SK-N-SH (cell line): ENCODE results near the gene TASOR2. TPM values are rescaled to one million over a fixed set of nuclear protein-coding genes. Genes with fewer than 3 reads are reported as not detected.
A peak's percentile ranks its signal among the peaks of the same experiment; 100 is the strongest.

Source experiments
- CTCF ChIA-PET: fragments of 300-600, 350-600 bp; formaldehyde crosslinking; extraction: SDS; loops from one replicate; lab custom pipeline; 2021; lab: Yijun Ruan, JAX
- POLR2A ChIA-PET: fragments of 350-600 bp; sonication (Branson Sonifier 250); formaldehyde crosslinking; extraction: SDS; loops from one replicate; lab custom pipeline; 2020; ENCODE audit warnings: antibody characterized with exemption, inconsistent platforms; lab: Yijun Ruan, JAX
- DNase-seq: peaks from one replicate; pipeline ENCODE4 v3.0.0; 2012
- H2AFZ ChIP-seq: fragments of 200-600 bp; sonication (generic); 2 replicates; pipeline ENCODE4 v1.8.1; 2016; ENCODE audit warnings: antibody characterized with exemption, mild to moderate bottlenecking, low read depth
- H3F3A ChIP-seq: fragments of 200-600 bp; sonication (generic); replicated peaks from 2 replicates; pipeline ENCODE3; 2016; ENCODE audit warnings: antibody characterized with exemption, mild to moderate bottlenecking; ENCODE audit not compliant: insufficient read depth
- H3K27ac ChIP-seq, 2 experiments: fragments of 200-500 bp in 1 of 2; fragments of 200-600 bp in 1 of 2; sonication (Bioruptor generic) in 1 of 2; sonication (generic), shearing (Covaris generic) in 1 of 2; 2 replicates each; pipeline versions ENCODE4 v1.5.1 to v1.6.1; 2014 to 2016; ENCODE audit warnings: low read depth in 2 of 2, inconsistent platforms in 1 of 2, low read length in 1 of 2, mild to moderate bottlenecking in 1 of 2, mixed read lengths in 1 of 2
- H3K27me3 ChIP-seq: fragments of 200-600 bp; sonication (generic), shearing (Covaris generic); 2 replicates; pipeline ENCODE4 v1.6.1; 2016; ENCODE audit warnings: mixed run types; ENCODE audit not compliant: insufficient read depth
- H3K36me3 ChIP-seq, 2 experiments: fragments of 200-500 bp in 1 of 2; fragments of 200-600 bp in 1 of 2; sonication (Bioruptor generic) in 1 of 2; sonication (generic) in 1 of 2; replicated peaks in 1 of 2; 2 replicates each; pipeline versions ENCODE3 to v1.5.1; 2014 to 2016; ENCODE audit warnings: low read length in 1 of 2, mild to moderate bottlenecking in 1 of 2; ENCODE audit not compliant: insufficient read depth in 2 of 2, control insufficient read depth in 1 of 2
- H3K4me1 ChIP-seq, 2 experiments: fragments of 200-500 bp in 1 of 2; fragments of 200-600 bp in 1 of 2; sonication (Bioruptor generic) in 1 of 2; sonication (generic), shearing (Covaris generic) in 1 of 2; 2 replicates each; pipeline versions ENCODE4 v1.5.1 to v1.6.1; 2014 to 2016; ENCODE audit warnings: low read depth in 1 of 2, low read length in 1 of 2, mixed run types in 1 of 2; ENCODE audit not compliant: insufficient read depth in 2 of 2, control insufficient read depth in 1 of 2
- H3K4me2 ChIP-seq: fragments of 200-600 bp; sonication (generic), shearing (Covaris generic); 2 replicates; pipeline ENCODE4 v1.6.1; 2017; ENCODE audit warnings: mixed run types
- H3K4me3 ChIP-seq, 2 experiments: fragments of 200-500 bp in 1 of 2; fragments of 200-600 bp in 1 of 2; sonication (Bioruptor generic) in 1 of 2; sonication (generic), shearing (Covaris generic) in 1 of 2; 2 replicates each; pipeline versions ENCODE4 v1.5.1 to v1.8.1; 2014 to 2016; ENCODE audit warnings: low read depth in 2 of 2, inconsistent platforms in 1 of 2, low read length in 1 of 2, mild to moderate bottlenecking in 1 of 2, mixed read lengths in 1 of 2, moderate library complexity in 1 of 2
- H3K79me2 ChIP-seq: fragments of 200-600 bp; sonication (generic); 2 replicates; pipeline ENCODE4 v1.8.1; 2017; ENCODE audit warnings: mild to moderate bottlenecking; ENCODE audit not compliant: insufficient read depth
- H3K9ac ChIP-seq: fragments of 200-600 bp; sonication (generic); 2 replicates; pipeline ENCODE4 v1.6.1; 2017; ENCODE audit warnings: mixed run types
- H3K9me2 ChIP-seq: fragments of 200-600 bp; sonication (generic); 2 replicates; pipeline ENCODE4 v1.6.1; 2017; ENCODE audit warnings: mixed run types
- H3K9me3 ChIP-seq: fragments of 200-600 bp; sonication (generic); 2 replicates; pipeline ENCODE4 v1.6.1; 2017; ENCODE audit warnings: mixed run types, mild to moderate bottlenecking, moderate library complexity
- H4K20me1 ChIP-seq: fragments of 200-600 bp; sonication (generic); 2 replicates; pipeline ENCODE4 v1.6.1; 2017; ENCODE audit warnings: mild to moderate bottlenecking, mixed run types; ENCODE audit not compliant: insufficient read depth
- CHD2 ChIP-seq: fragments of 150-350 bp; IDR thresholded peaks from 2 replicates; pipeline ENCODE4 v1.6.1; 2018; ENCODE audit warnings: low read length; ENCODE audit not compliant: partially characterized antibody
- CTCF ChIP-seq: fragments of 200-600 bp; sonication (generic); IDR thresholded peaks from 2 replicates; pipeline ENCODE4 v1.6.1; 2017; ENCODE audit warnings: antibody characterized with exemption, mild to moderate bottlenecking, moderate library complexity
- EP300 ChIP-seq, 2 experiments: IDR thresholded peaks; 2 replicates each; pipeline versions ENCODE4 v1.4.0 to v1.6.1; 2012; ENCODE audit warnings: borderline replicate concordance in 1 of 2, low read depth in 1 of 2, low read length in 1 of 2
- FOXJ3 ChIP-seq: sonication (generic); formaldehyde crosslinking; IDR thresholded peaks from 2 replicates; pipeline ENCODE4 v1.5.1; 2020; ENCODE audit warnings: mild to moderate bottlenecking, missing genetic modification reagents
- GATA2 ChIP-seq: sonication (generic); formaldehyde crosslinking; IDR thresholded peaks from 2 replicates; pipeline ENCODE4 v1.5.0; 2020; ENCODE audit warnings: mild to moderate bottlenecking, missing genetic modification reagents
- IRF3 ChIP-seq: fragments of 150-350 bp; IDR thresholded peaks from 2 replicates; pipeline ENCODE4 v1.6.1; 2016; ENCODE audit warnings: mild to moderate bottlenecking, low read depth, low read length
- MAX ChIP-seq: IDR thresholded peaks from 2 replicates; pipeline ENCODE4 v1.4.0; 2012; ENCODE audit warnings: low read depth
- MXI1 ChIP-seq: IDR thresholded peaks from 2 replicates; pipeline ENCODE4 v1.6.1; 2012; ENCODE audit warnings: mild to moderate bottlenecking, low read depth, low read length, improper control_type of control experiment
- NFIC ChIP-seq: IDR thresholded peaks from 2 replicates; pipeline ENCODE4 v1.4.0; 2012; ENCODE audit warnings: borderline replicate concordance
- NRF1 ChIP-seq: IDR thresholded peaks from 2 replicates; pipeline ENCODE4 v1.6.1; 2012; ENCODE audit warnings: low read depth, mild to moderate bottlenecking, low read length
- POLR2AphosphoS5 ChIP-seq: IDR thresholded peaks from 2 replicates; pipeline ENCODE4 v1.6.1; 2012; ENCODE audit warnings: low read depth, low read length
- RCOR1 ChIP-seq: fragments of 150-350 bp; IDR thresholded peaks from 2 replicates; pipeline ENCODE4 v1.6.1; 2017; ENCODE audit warnings: antibody characterized with exemption, low read length
- SMC3 ChIP-seq: IDR thresholded peaks from 2 replicates; pipeline ENCODE4 v1.6.1; 2012; ENCODE audit warnings: low read depth, low read length, improper control_type of control experiment
- TEAD4 ChIP-seq: IDR thresholded peaks from 2 replicates; pipeline ENCODE4 v1.4.0; 2012; ENCODE audit warnings: mild to moderate bottlenecking, borderline replicate concordance; ENCODE audit not compliant: insufficient read depth
- USF1 ChIP-seq: IDR thresholded peaks from 2 replicates; pipeline ENCODE4 v1.4.0; 2012; ENCODE audit warnings: low read depth, borderline replicate concordance
- YY1 ChIP-seq: IDR thresholded peaks from 2 replicates; pipeline ENCODE4 v1.4.0; 2012; ENCODE audit warnings: low read depth, mild to moderate bottlenecking
- WGBS: methylation state at CpG from one replicate; pipeline ENCODE4 v1.1.6; 2017; ENCODE audit warnings: low lambda C conversion rate; 5-methylcytosine and 5-hydroxymethylcytosine counted together
- polyA plus RNA-seq, 3 experiments: library from polyadenylated mRNA; depleted of rRNA; stranded (reverse); fragments of >200 nt; gene quantifications; 2 replicates each; pipeline ENCODE4 v1.2.3, GENCODE V29; 2012

Gene TASOR2
- polyA plus RNA-seq, 1 of the 3 experiments (the other 2 are of a cell fraction): 21.2 TPM

GRCh38 chr10:5692461-5693358 lies 8.1 kb downstream of the TASOR2 start:
- peaks cover 57% of the 10 kb centered on the region for H4K20me1 ChIP-seq
- H2AFZ ChIP-seq: no peak overlapping the region
- H3F3A ChIP-seq: no peaks in the 10 kb centered on the region
- no peak for TF ChIP-seq IRF3
- TF ChIP-seq FOXJ3: 0 out of 2 replicates have a peak, but pooled peaks have one; percentile 22
- TF ChIP-seq SMC3: no peak
- TF ChIP-seq POLR2AphosphoS5: no peak
- no peak for TF ChIP-seq USF1
- no peaks in the 10 kb centered on the region for H3K27me3 ChIP-seq
- peak; percentile 75 for DNase-seq
- H3K9me2 ChIP-seq: no peaks in the 10 kb centered on the region
- peaks cover 0 to 10% of the 10 kb centered on the region in 2 experiments for H3K36me3 ChIP-seq
- peak overlapping the region in 1 of 2 experiments; percentile 39; a peak in 3 of 4 replicates for H3K4me3 ChIP-seq
- H3K4me1 ChIP-seq: peaks cover 0 to 16% of the 10 kb centered on the region in 2 experiments; a peak in 2 of 4 replicates
- ChIA-PET CTCF (interaction anchor here (0.9 to 1.4 kb wide), 4 partner anchors 9 to 709 kb away, joined by 3 read pairs; no protein-coding TSS in a partner anchor), POLR2A (no interaction called here)
- H3K9me3 ChIP-seq: no peaks in the 10 kb centered on the region; the same call in 1 of the 2 replicates
- peak overlapping the region in 1 of 2 experiments; percentile 7; a peak in 1 of 4 replicates for H3K27ac ChIP-seq
- H3K9ac ChIP-seq: no peak overlapping the region
- H3K4me2 ChIP-seq: no peak overlapping the region
- WGBS: 39% methylated on average over 22 of the region's 49 CpGs
- peaks cover 100% of the 10 kb centered on the region for H3K79me2 ChIP-seq

GRCh38 chr10:5694573-5694972 lies 9.9 kb downstream of the TASOR2 start:
- ChIA-PET CTCF (interaction anchor here (0.9 kb wide), 1 partner anchor 17 kb away, joined by 3 read pairs; no protein-coding TSS in a partner anchor), POLR2A (no interaction called here)
- 84% methylated on average over 1 of the region's 1 CpG for WGBS
- H3F3A ChIP-seq: no peaks in the 10 kb centered on the region
- TF ChIP-seq CTCF (no peak), CHD2 (no peak), NRF1 (no peak), GATA2 (CRISPR knock-in tag) (no peak), MAX (no peak), FOXJ3 (no peak), YY1 (no peak), EP300 (IDR thresholded peaks at IDR 0.05; ENCODE audit: borderline replicate concordance in 1 of 2, low read depth in 1 of 2, low read length in 1 of 2) (no peak), MXI1 (no peak; the same call in 1 of the 2 replicates), IRF3 (no peak), TEAD4 (no peak), NFIC (no peak), RCOR1 (no peak), USF1 (no peak), POLR2AphosphoS5 (no peak)
- peaks cover 100% of the 10 kb centered on the region for H3K79me2 ChIP-seq
- peaks cover 0 to 16% of the 10 kb centered on the region in 2 experiments; a peak in 2 of 4 replicates for H3K4me1 ChIP-seq
- peak; percentile 23 for DNase-seq
- no peak overlapping the region for H3K9ac ChIP-seq
- no peaks in the 10 kb centered on the region; the same call in 1 of the 2 replicates for H3K9me3 ChIP-seq
- H3K4me3 ChIP-seq: no peak overlapping the region
- H4K20me1 ChIP-seq: peaks cover 54% of the 10 kb centered on the region
- H3K36me3 ChIP-seq: peaks cover 0 to 5% of the 10 kb centered on the region in 2 experiments
- H3K27ac ChIP-seq: no peak overlapping the region
- no peaks in the 10 kb centered on the region for H3K27me3 ChIP-seq
- H3K4me2 ChIP-seq: no peak overlapping the region
- H2AFZ ChIP-seq: no peak overlapping the region
- no peaks in the 10 kb centered on the region for H3K9me2 ChIP-seq
